Spleen (tissue), 7 donors: ENCODE results near the gene EZH1.

ENCODE experiments used
- CTCF ChIP-seq, 11 experiments: fragments of 200-600 bp in 7 of 11; fragments of 450-650 bp in 4 of 11; sonication (generic) in 4 of 11; IDR thresholded peaks in 8 of 11; conservative IDR thresholded peaks in 3 of 11; 1 replicate in 7 of 11; 2 replicates in 4 of 11; pipeline versions ENCODE4 v1.4.0 to v1.8.0; 2016 to 2021; ENCODE audit warnings: antibody characterized with exemption in 11 of 11, inconsistent platforms in 4 of 11, mild to moderate bottlenecking in 1 of 11
- POLR2A ChIP-seq, 3 donors: fragments of 450-650 bp; IDR thresholded peaks; one replicate each; pipeline ENCODE4 v1.5.1; 2017; ENCODE audit warnings: antibody characterized with exemption in 3 of 3, mild to moderate bottlenecking in 1 of 3
- donor health status: DM: no; HTN: no; CAD: no; lungs with moderate emphysema.
- donor health status: DM: no; HTN: no; CAD: no.
- donor health status: DM: no; HTN: no; CAD: no.

- no peak for TF ChIP-seq CTCF (IDR thresholded peaks at IDR 0.05 in 8 of 11, conservative IDR thresholded peaks at IDR 0.05 in 3 of 11)
- TF ChIP-seq POLR2A (IDR thresholded peaks at IDR 0.05) = no peak
Measured at GRCh38 chr17:42778570-42778969, 33.7 kb upstream of the EZH1 start.
